Stimulated activated CD4-positive, alpha-beta T cell treated with anti-CD3 and anti-CD28 coated beads, Interleukin-1b, Interleukin-23, amount 100 ng/mL, for 48 hours (primary cell): ENCODE results near the gene CD8B.
A peak's percentile ranks its signal among the peaks of the same experiment; 100 is the strongest.
"Not testable (repeated sequence)": the region's sequence is repeated elsewhere in the genome, so short reads cannot be mapped to it uniquely, and the experiment has no call there.

Experiments
- DNase-seq: peaks from one replicate; pipeline ENCODE4 v3.0.0-alpha.2; 2020

Gene CD8B

GRCh38 chr2:86861628-86862379 is at the start of gene CD8B:
Gene CD8B, minus strand, starts transcription at chr2:86861886. Its CDS starts 21 bp downstream, at chr2:86861865.
- not testable (repeated sequence) for DNase-seq

GRCh38 chr2:86905868-86906267 is 44.2 kb upstream of the CD8B start:
- DNase-seq = not testable (repeated sequence)

GRCh38 chr2:86900687-86901086 is 39.0 kb upstream of the CD8B start:
- DNase-seq = peak; percentile 2

GRCh38 chr2:86886026-86886425 is 24.3 kb upstream of the CD8B start:
- not testable (repeated sequence) for DNase-seq

- not testable (repeated sequence) for DNase-seq
Observed at GRCh38 chr2:86882865-86883264, 21.2 kb upstream of the CD8B start.

- not testable (repeated sequence) for DNase-seq
Observed at GRCh38 chr2:86882118-86882665, 20.5 kb upstream of the CD8B start.

- not testable (repeated sequence) for DNase-seq
Observed at GRCh38 chr2:86878986-86879385, 17.3 kb upstream of the CD8B start.

GRCh38 chr2:86870941-86871340 is 9.3 kb upstream of the CD8B start:
- not testable (repeated sequence) for DNase-seq

GRCh38 chr2:86868895-86869468 is 7.3 kb upstream of the CD8B start:
- DNase-seq = not testable (repeated sequence)

- DNase-seq = not testable (repeated sequence)
Observed at GRCh38 chr2:86862380-86862703, 656 bp upstream of the CD8B start.

GRCh38 chr2:86861175-86861574 is 511 bp downstream of the CD8B start:
- not testable (repeated sequence) for DNase-seq

GRCh38 chr2:86860573-86860972 is 1.1 kb downstream of the CD8B start:
- DNase-seq = not testable (repeated sequence)

- not testable (repeated sequence) for DNase-seq
Observed at GRCh38 chr2:86857688-86858087, 4.0 kb downstream of the CD8B start.

GRCh38 chr2:86856498-86856897 is 5.2 kb downstream of the CD8B start:
- DNase-seq = not testable (repeated sequence)

GRCh38 chr2:86855981-86856380 is 5.7 kb downstream of the CD8B start:
- not testable (repeated sequence) for DNase-seq

- DNase-seq = not testable (repeated sequence)
Observed at GRCh38 chr2:86851581-86851980, 10.1 kb downstream of the CD8B start.

GRCh38 chr2:86842607-86843234 is 19.0 kb downstream of the CD8B start:
- not testable (repeated sequence) for DNase-seq

GRCh38 chr2:86841330-86841729 is 20.4 kb downstream of the CD8B start:
- not testable (repeated sequence) for DNase-seq

- not testable (repeated sequence) for DNase-seq
Observed at GRCh38 chr2:86839871-86840548, 21.7 kb downstream of the CD8B start.

- not testable (repeated sequence) for DNase-seq
Observed at GRCh38 chr2:86839455-86839854, 22.2 kb downstream of the CD8B start.

- not testable (repeated sequence) for DNase-seq
Observed at GRCh38 chr2:86837714-86838113, 24.0 kb downstream of the CD8B start.

- peak; percentile 61 for DNase-seq
Observed at GRCh38 chr2:86836915-86837695, 24.6 kb downstream of the CD8B start.
